Measurements from ENCODE around the gene QKI. TPM values are rescaled to one million over a fixed set of nuclear protein-coding genes. Genes with fewer than 3 reads are reported as not detected.

The QKI gene
- total RNA-seq, 1 donor from 2014 or later, result 95.0 TPM

DNA sequence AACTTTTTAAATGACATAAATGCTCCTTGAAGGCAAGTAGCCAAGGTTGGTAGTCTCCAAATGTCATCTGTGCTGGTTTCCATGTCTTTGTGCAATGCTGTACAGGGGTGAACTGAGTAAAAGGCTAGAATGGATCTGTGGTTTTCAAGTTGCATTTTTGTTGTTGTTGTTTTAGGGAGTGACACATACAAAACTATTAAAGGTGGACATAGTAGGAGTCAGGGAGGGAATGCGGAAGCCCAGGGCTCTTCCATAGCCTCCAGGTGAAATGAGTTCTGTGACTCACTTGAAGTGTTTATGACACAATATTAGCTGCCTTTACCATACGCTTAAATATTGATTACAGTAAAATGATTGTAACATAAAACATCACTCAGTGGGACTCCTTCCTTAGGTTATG, 22.5 kb upstream of the QKI start:
- no peak overlapping the region for H3K4me3 ChIP-seq (ENCODE audit: low read depth, low read length)
- TF ChIP-seq, protein P1, sequence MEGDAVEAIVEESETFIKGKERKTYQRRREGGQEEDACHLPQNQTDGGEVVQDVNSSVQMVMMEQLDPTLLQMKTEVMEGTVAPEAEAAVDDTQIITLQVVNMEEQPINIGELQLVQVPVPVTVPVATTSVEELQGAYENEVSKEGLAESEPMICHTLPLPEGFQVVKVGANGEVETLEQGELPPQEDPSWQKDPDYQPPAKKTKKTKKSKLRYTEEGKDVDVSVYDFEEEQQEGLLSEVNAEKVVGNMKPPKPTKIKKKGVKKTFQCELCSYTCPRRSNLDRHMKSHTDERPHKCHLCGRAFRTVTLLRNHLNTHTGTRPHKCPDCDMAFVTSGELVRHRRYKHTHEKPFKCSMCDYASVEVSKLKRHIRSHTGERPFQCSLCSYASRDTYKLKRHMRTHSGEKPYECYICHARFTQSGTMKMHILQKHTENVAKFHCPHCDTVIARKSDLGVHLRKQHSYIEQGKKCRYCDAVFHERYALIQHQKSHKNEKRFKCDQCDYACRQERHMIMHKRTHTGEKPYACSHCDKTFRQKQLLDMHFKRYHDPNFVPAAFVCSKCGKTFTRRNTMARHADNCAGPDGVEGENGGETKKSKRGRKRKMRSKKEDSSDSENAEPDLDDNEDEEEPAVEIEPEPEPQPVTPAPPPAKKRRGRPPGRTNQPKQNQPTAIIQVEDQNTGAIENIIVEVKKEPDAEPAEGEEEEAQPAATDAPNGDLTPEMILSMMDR (conservative IDR thresholded peaks at IDR 0.05; ENCODE audit: low read depth, low read length), result no peak
- no peak for DNase-seq (ENCODE audit: low read depth)

DNA sequence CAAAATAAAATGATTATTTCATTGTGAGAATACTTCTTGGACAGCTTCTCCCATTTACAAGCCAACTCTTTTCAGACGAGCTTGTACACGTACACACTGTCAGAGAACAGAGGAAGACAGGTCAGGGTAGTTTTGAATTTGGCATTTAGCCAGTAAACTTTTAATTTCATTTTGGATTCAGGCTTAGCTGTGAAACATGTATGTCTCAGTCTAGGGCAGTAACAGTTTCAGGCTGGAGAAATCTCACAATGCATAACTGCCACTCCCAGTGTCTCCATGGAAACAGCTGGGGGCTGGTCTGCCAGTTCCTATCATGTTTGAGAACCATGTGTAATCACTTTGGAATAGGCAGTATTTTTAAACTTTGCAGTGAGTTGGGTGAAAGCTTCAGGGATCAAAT, 22.0 kb upstream of the QKI start:
- DNase-seq (ENCODE audit: low read depth), result no peak
- no peak overlapping the region for H3K4me3 ChIP-seq (ENCODE audit: low read depth, low read length)
- TF ChIP-seq, protein P1 (conservative IDR thresholded peaks at IDR 0.05; ENCODE audit: low read depth, low read length), result no peak

- H3K4me3 ChIP-seq (ENCODE audit: low read depth, low read length), result no peak overlapping the region
- no peak for DNase-seq (ENCODE audit: low read depth)
- TF ChIP-seq, protein P1 (conservative IDR thresholded peaks at IDR 0.05; ENCODE audit: low read depth, low read length), result no peak
Measured at GRCh38 chr6:163393923-163394322, 20.6 kb upstream of the QKI start.

DNA sequence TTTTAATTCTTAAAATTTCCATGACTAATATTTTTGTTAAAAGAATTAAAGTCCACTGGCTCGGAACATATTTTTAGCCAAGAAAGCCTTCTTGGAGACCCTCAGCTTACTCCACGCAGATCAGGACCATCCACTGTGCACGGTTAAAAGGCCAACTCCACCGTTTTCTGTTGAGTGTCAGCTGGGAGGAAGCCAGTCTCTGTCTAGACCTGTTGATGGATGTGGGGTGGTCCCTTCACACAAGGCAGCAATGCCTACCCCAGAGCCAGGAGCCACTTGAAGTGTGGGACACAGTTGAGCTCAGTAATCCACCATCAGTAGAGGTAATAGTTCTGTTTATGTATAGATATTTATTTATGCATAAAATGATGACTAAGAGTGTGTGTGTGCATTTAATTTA, 19.9 kb upstream of the QKI start:
- H3K4me3 ChIP-seq (ENCODE audit: low read depth, low read length), result no peak overlapping the region
- TF ChIP-seq, protein P1 (conservative IDR thresholded peaks at IDR 0.05; ENCODE audit: low read depth, low read length), result no peak
- DNase-seq (ENCODE audit: low read depth), result no peak

DNA sequence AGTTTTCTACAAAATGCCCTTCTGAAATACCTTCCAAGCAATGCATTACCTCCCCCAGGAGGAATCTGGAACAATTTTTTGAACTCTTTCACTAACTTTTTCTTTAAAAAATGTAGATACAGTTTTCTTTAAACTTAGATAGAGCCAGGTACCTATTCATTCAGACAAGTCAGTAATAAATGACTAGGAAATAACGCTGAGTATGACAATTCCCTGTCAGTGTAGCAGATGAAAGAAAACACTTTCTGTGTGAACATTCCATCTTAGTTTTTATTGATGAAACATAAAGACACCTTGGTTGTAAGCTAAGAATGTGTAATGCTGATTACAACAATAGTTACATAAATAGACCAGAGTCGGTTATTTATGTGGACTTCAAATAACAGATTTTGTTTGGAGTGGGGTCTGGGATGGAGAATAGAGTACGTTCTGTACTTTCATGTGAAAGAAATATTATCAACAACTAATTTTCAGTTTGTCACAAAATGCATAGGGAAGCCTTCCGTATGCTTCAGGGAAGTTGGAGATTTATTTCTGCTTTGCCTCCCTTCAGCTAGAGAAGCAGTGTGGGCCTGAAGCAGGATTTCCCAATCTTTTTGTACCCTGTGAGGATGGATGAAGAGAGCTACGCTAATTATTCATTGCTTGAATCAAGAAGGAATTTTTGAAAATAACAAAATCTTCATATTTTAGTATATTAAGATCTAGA, 19.2 kb upstream of the QKI start:
- TF ChIP-seq, protein P1 (conservative IDR thresholded peaks at IDR 0.05; ENCODE audit: low read depth, low read length), result no peak
- H3K4me3 ChIP-seq (ENCODE audit: low read depth, low read length), result no peak overlapping the region
- DNase-seq (ENCODE audit: low read depth), result no peak

GRCh38 chr6:163395831-163396185, 18.7 kb upstream of the QKI start:
- TF ChIP-seq, protein P1 (conservative IDR thresholded peaks at IDR 0.05; ENCODE audit: low read depth, low read length), result no peak
- DNase-seq (ENCODE audit: low read depth), result no peak
- no peak overlapping the region for H3K4me3 ChIP-seq (ENCODE audit: low read depth, low read length)

- no peak for DNase-seq (ENCODE audit: low read depth)
- TF ChIP-seq, protein P1 (conservative IDR thresholded peaks at IDR 0.05; ENCODE audit: low read depth, low read length), result no peak
- peak overlapping the region; percentile 57 for H3K4me3 ChIP-seq (ENCODE audit: low read depth, low read length)
Measured at GRCh38 chr6:163397326-163397725, 17.2 kb upstream of the QKI start.
